IMR-90 (cell line): ENCODE results near the gene LATS1. TPM values are rescaled to one million over a fixed set of nuclear protein-coding genes. Genes with fewer than 3 reads are reported as not detected.

ENCODE experiments used
- ATAC-seq: fragments of 200-7000 bp; cut with Tn5 transposase; 2 replicates; pipeline ENCODE4 v1.9.1; 2020; ENCODE audit warnings: low read depth, mild to moderate bottlenecking, moderate library complexity
- BruUV-seq: library from RNA; stranded (reverse); fragments of 400-500 nt; replicated peaks from 2 replicates; lab custom pipeline; 2021; lab: Mats Ljungman, UMichigan
- CTCF ChIA-PET: fragments of 300-600 bp; formaldehyde crosslinking; extraction: SDS; loops from one replicate; lab custom pipeline; 2021; ENCODE audit warnings: antibody characterized with exemption; lab: Yijun Ruan, JAX
- POLR2A ChIA-PET: fragments of 300-600 bp; sonication (Branson Sonifier 250); formaldehyde crosslinking; loops from one replicate; lab custom pipeline; 2022; ENCODE audit warnings: antibody characterized with exemption; ENCODE audit not compliant: unreplicated experiment; lab: Charles Lee
- DNase-seq: peaks from one replicate; pipeline ENCODE4 v3.0.0; 2013
- H2AFZ ChIP-seq: replicated peaks from 2 replicates; pipeline ENCODE3; 2013; ENCODE audit warnings: low read length, mild to moderate bottlenecking; ENCODE audit not compliant: poor library complexity
- H2AK5ac ChIP-seq: 2 replicates; pipeline ENCODE4 v1.6.1; 2013; ENCODE audit warnings: low read depth, low read length, inconsistent platforms
- H2AK9ac ChIP-seq: replicated peaks from 2 replicates; pipeline ENCODE3; 2013; ENCODE audit warnings: mild to moderate bottlenecking, low read depth, low read length, moderate library complexity; ENCODE audit not compliant: poor library complexity
- H2BK120ac ChIP-seq: 2 replicates; pipeline ENCODE4 v1.6.1; 2013; ENCODE audit warnings: low read depth, low read length, inconsistent platforms
- H2BK15ac ChIP-seq: 3 replicates; pipeline ENCODE4 v1.6.1; 2013; ENCODE audit warnings: low read depth, low read length, inconsistent platforms
- H2BK20ac ChIP-seq: 2 replicates; pipeline ENCODE4 v1.6.1; 2013; ENCODE audit warnings: low read depth, mild to moderate bottlenecking, inconsistent platforms, low read length, moderate library complexity
- H2BK5ac ChIP-seq: 2 replicates; pipeline ENCODE4 v1.6.1; 2013; ENCODE audit warnings: mild to moderate bottlenecking, low read depth, low read length, inconsistent platforms; ENCODE audit not compliant: poor library complexity, severe bottlenecking
- H3K14ac ChIP-seq: replicated peaks from 2 replicates; pipeline ENCODE4 v1.6.1; 2013; ENCODE audit warnings: low read depth, low read length, inconsistent platforms
- H3K18ac ChIP-seq: 2 replicates; pipeline ENCODE4 v1.6.1; 2013; ENCODE audit warnings: low read depth, low read length, control low read depth
- H3K23ac ChIP-seq: 2 replicates; pipeline ENCODE4 v1.6.1; 2013; ENCODE audit warnings: low read depth, low read length, inconsistent platforms
- H3K27ac ChIP-seq: 2 replicates; pipeline ENCODE4 v1.5.1; 2013; ENCODE audit warnings: mild to moderate bottlenecking, control low read depth, low read length; ENCODE audit not compliant: insufficient read depth
- H3K27me3 ChIP-seq: 2 replicates; pipeline ENCODE4 v1.6.1; 2013; ENCODE audit warnings: low read length; ENCODE audit not compliant: control insufficient read depth, insufficient read depth
- H3K36me3 ChIP-seq: 2 replicates; pipeline ENCODE4 v1.6.1; 2013; ENCODE audit warnings: low read length, mixed read lengths; ENCODE audit not compliant: control insufficient read depth, insufficient read depth
- H3K4ac ChIP-seq: 2 replicates; pipeline ENCODE4 v1.6.1; 2013; ENCODE audit warnings: low read depth, low read length, inconsistent platforms
- H3K4me1 ChIP-seq: 2 replicates; pipeline ENCODE4 v1.6.1; 2013; ENCODE audit warnings: low read length, mixed read lengths; ENCODE audit not compliant: control insufficient read depth, insufficient read depth
- H3K4me2 ChIP-seq: 2 replicates; pipeline ENCODE4 v1.6.1; 2013; ENCODE audit warnings: low read depth, mild to moderate bottlenecking, control low read depth, low read length, moderate library complexity
- H3K4me3 ChIP-seq: 2 replicates; pipeline ENCODE4 v1.5.1; 2013; ENCODE audit warnings: low read depth, mild to moderate bottlenecking, control low read depth, low read length, moderate library complexity; ENCODE audit not compliant: insufficient read depth
- H3K56ac ChIP-seq: 2 replicates; pipeline ENCODE4 v1.6.1; 2013; ENCODE audit warnings: low read length, inconsistent platforms; ENCODE audit not compliant: insufficient read depth; ENCODE audit errors: extremely low read depth
- H3K79me1 ChIP-seq, 2 experiments: 2 replicates each; pipeline ENCODE4 v1.6.1; 2013; ENCODE audit warnings: low read length in 2 of 2, inconsistent platforms in 1 of 2, low read depth in 1 of 2
- H3K9ac ChIP-seq: 2 replicates; pipeline ENCODE4 v1.6.1; 2013; ENCODE audit warnings: low read depth, low read length, control low read depth
- H3K9me1 ChIP-seq: 2 replicates; pipeline ENCODE4 v1.6.1; 2013; ENCODE audit warnings: low read length, inconsistent platforms; ENCODE audit not compliant: insufficient read depth
- H3K9me3 ChIP-seq: 2 replicates; pipeline ENCODE4 v1.6.1; 2013; ENCODE audit warnings: low read length; ENCODE audit not compliant: control insufficient read depth, insufficient read depth
- H4K20me1 ChIP-seq: 2 replicates; pipeline ENCODE4 v1.6.1; 2013; ENCODE audit warnings: low read length, inconsistent platforms; ENCODE audit not compliant: insufficient read depth
- H4K5ac ChIP-seq: 2 replicates; pipeline ENCODE4 v1.6.1; 2013; ENCODE audit warnings: mild to moderate bottlenecking, low read depth, low read length, control low read depth
- H4K8ac ChIP-seq, 2 experiments: 2 replicates each; pipeline ENCODE4 v1.6.1; 2013; ENCODE audit warnings: low read depth in 2 of 2, low read length in 2 of 2, control low read depth in 1 of 2, inconsistent platforms in 1 of 2
- H4K91ac ChIP-seq: 2 replicates; pipeline ENCODE4 v1.6.1; 2013; ENCODE audit warnings: low read depth, low read length, inconsistent platforms; ENCODE audit not compliant: insufficient read depth
- CEBPB ChIP-seq: IDR thresholded peaks from 2 replicates; pipeline ENCODE4 v1.6.1; 2012; ENCODE audit warnings: low read depth, low read length, improper control_type of control experiment
- CHD1 ChIP-seq: IDR thresholded peaks from 2 replicates; pipeline ENCODE4 v1.6.1; 2012; ENCODE audit warnings: low read depth, low read length, improper control_type of control experiment
- FOS ChIP-seq: fragments of 150-350 bp; IDR thresholded peaks from 2 replicates; pipeline ENCODE4 v1.6.1; 2016; ENCODE audit warnings: low read depth, low read length
- MAFK ChIP-seq: IDR thresholded peaks from 2 replicates; pipeline ENCODE4 v1.6.1; 2012; ENCODE audit warnings: low read depth, low read length, improper control_type of control experiment
- MAZ ChIP-seq: IDR thresholded peaks from 2 replicates; pipeline ENCODE4 v1.6.1; 2012; ENCODE audit warnings: low read depth, mild to moderate bottlenecking, low read length, improper control_type of control experiment, moderate library complexity, borderline replicate concordance
- NFE2L2 ChIP-seq: fragments of 150-350 bp; IDR thresholded peaks from 2 replicates; pipeline ENCODE4 v1.6.1; 2016; ENCODE audit warnings: low read depth, mild to moderate bottlenecking, low read length
- POLR2A ChIP-seq: IDR thresholded peaks from 2 replicates; pipeline ENCODE4 v1.6.1; 2012; ENCODE audit warnings: mild to moderate bottlenecking, low read depth, low read length
- RAD21 ChIP-seq: IDR thresholded peaks from 2 replicates; pipeline ENCODE4 v1.6.1; 2012; ENCODE audit warnings: low read length, improper control_type of control experiment
- RCOR1 ChIP-seq: IDR thresholded peaks from 2 replicates; pipeline ENCODE4 v1.6.1; 2012; ENCODE audit warnings: mild to moderate bottlenecking, low read length, improper control_type of control experiment; ENCODE audit not compliant: insufficient replicate concordance
- RFX5 ChIP-seq: IDR thresholded peaks from 2 replicates; pipeline ENCODE4 v1.8.0; 2012; ENCODE audit warnings: low read depth, mild to moderate bottlenecking, low read length, moderate library complexity
- SMC3 ChIP-seq: fragments of 150-350 bp; IDR thresholded peaks from 2 replicates; pipeline ENCODE4 v1.6.1; 2016; ENCODE audit warnings: low read depth, mild to moderate bottlenecking, antibody characterized with exemption, low read length, moderate library complexity
- whole genome bisulfite sequencing, 2 experiments: methylation state at CpG; one replicate each; pipeline versions ENCODE4 v1.1.5 to v1.1.7; 2013; ENCODE audit warnings: missing lambda C conversion rate in 2 of 2; ENCODE audit not compliant: insufficient read length in 1 of 2; ENCODE audit errors: extremely low coverage in 2 of 2; 5-methylcytosine and 5-hydroxymethylcytosine counted together
- dilution Hi-C: fragments of 300-500 bp; cut with HindIII; formaldehyde crosslinking; loops from one replicate; pipeline ENCODE4 v1.14.3; 2018; ENCODE audit warnings: low sequenced_read_pairs; ENCODE audit not compliant: unreplicated experiment
- in situ Hi-C: fragments of 300-500 bp; cut with MboI; formaldehyde crosslinking; loops from 3 replicates; pipeline ENCODE4 v1.14.3; 2019; ENCODE audit warnings: low sequenced_read_pairs, inconsistent platforms, mixed read lengths
- intact Hi-C: fragments of 100-400 bp; cut with micrococcal nuclease; formaldehyde crosslinking; loops from 2 replicates; pipeline ENCODE4 v1.10.0; 2022
- polyA plus RNA-seq, 3 experiments: library from polyadenylated mRNA; depleted of rRNA; stranded (reverse); fragments of >200 nt; gene quantifications; 2 replicates each; pipeline ENCODE4 v1.2.3, GENCODE V29; 2012; ENCODE audit warnings: low replicate concordance in 1 of 3
- total RNA-seq: library from RNA; depleted of rRNA; stranded (reverse); fragments of >200 nt; gene quantifications from 2 replicates; pipeline ENCODE4 v1.2.3, GENCODE V29; 2012
- TF ChIP-seq, protein P1 (sequence below): conservative IDR thresholded peaks from 2 replicates; pipeline ENCODE4 v1.5.1; 2012; ENCODE audit warnings: mild to moderate bottlenecking, low read depth, low read length, improper control_type of control experiment

LATS1 gene
- total and polyA plus RNA-seq, 2 of the 4 experiments (the other 2 are of a cell fraction), result 7.9 to 20.1 TPM

DNA sequence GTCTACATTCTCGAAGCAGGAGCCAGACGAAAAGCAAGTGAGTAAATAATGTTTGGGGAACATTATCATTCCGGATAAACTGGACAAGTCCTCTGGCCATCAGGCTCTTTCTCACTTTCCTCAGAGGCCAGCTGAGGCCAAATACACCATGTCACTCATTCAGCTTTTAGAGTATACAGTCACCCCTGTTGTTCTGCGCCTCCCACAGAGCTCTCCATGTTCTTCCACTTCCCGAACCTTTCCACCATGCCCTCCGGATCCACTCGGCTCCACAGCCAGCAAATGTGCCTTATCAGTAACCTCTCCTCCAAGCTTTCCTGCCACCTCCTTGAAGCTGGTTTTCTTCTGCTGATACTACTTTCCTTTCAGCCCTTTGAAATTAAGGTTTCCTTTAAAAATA lies 31.7 kb downstream of the LATS1 start:
- Histone ChIP-seq H3K4me3 (no peak overlapping the region), H3K9ac (no peak overlapping the region), H3K4ac (no peak overlapping the region), H3K9me3 (no peaks in the 10 kb centered on the region), H2AK9ac (no peak overlapping the region), H3K27me3 (no peaks in the 10 kb centered on the region), H2BK15ac (no peak overlapping the region), H3K9me1 (peaks cover 7% of the 10 kb centered on the region), H4K8ac (no peak overlapping the region), H4K91ac (no peak overlapping the region), H3K27ac (no peak overlapping the region), H3K18ac (no peak overlapping the region), H3K56ac (no peak overlapping the region), H2BK5ac (no peak overlapping the region), H2BK120ac (no peak overlapping the region), H3K36me3 (peaks cover 27% of the 10 kb centered on the region), H3K23ac (no peak overlapping the region), H3K4me2 (no peak overlapping the region), H2AFZ (no peak overlapping the region), H2BK20ac (no peak overlapping the region), H4K5ac (no peak overlapping the region), H3K79me1 (peaks cover 27 to 53% of the 10 kb centered on the region in 2 experiments), H3K4me1 (0 out of 2 replicates have a peak, but pooled peaks cover 3% of the 10 kb centered on the region), H4K20me1 (peaks cover 25% of the 10 kb centered on the region), H3K14ac (no peak overlapping the region), H2AK5ac (no peak overlapping the region)
- ChIA-PET POLR2A (no interaction called here), CTCF (no interaction called here)
- dilution Hi-C loops, result no loop called here
- BruUV-seq, result no TSS peak
- no peak for DNase-seq
- WGBS, 2 experiments, result 88% methylated on average over 1 of the region's 7 CpGs; no CpG with 5 or more reads in 1 of the 2 experiments
- ATAC-seq, result no peak
- TF ChIP-seq RCOR1, result no peak
- no peak for TF ChIP-seq RAD21
- no peak for TF ChIP-seq MAFK
- TF ChIP-seq NFE2L2, result no peak
- no peak for TF ChIP-seq SMC3
- TF ChIP-seq CHD1, result no peak
- no peak for TF ChIP-seq RFX5
- TF ChIP-seq, protein P1, sequence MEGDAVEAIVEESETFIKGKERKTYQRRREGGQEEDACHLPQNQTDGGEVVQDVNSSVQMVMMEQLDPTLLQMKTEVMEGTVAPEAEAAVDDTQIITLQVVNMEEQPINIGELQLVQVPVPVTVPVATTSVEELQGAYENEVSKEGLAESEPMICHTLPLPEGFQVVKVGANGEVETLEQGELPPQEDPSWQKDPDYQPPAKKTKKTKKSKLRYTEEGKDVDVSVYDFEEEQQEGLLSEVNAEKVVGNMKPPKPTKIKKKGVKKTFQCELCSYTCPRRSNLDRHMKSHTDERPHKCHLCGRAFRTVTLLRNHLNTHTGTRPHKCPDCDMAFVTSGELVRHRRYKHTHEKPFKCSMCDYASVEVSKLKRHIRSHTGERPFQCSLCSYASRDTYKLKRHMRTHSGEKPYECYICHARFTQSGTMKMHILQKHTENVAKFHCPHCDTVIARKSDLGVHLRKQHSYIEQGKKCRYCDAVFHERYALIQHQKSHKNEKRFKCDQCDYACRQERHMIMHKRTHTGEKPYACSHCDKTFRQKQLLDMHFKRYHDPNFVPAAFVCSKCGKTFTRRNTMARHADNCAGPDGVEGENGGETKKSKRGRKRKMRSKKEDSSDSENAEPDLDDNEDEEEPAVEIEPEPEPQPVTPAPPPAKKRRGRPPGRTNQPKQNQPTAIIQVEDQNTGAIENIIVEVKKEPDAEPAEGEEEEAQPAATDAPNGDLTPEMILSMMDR, result no peak
- TF ChIP-seq CEBPB, result no peak
- no peak for TF ChIP-seq FOS
- TF ChIP-seq MAZ, result no peak
- TF ChIP-seq POLR2A, result no peak
- in situ Hi-C loops, result no loop called here
- intact Hi-C loops, result no loop called here
